HepG2 (cell line): ENCODE results near the gene ZNF322. TPM values are rescaled to one million over a fixed set of nuclear protein-coding genes. Genes with fewer than 3 reads are reported as not detected.

Experiments
- ATAC-seq: fragments of 200-7000 bp; cut with Tn5 transposase; 3 replicates; pipeline ENCODE4 v1.9.1; 2020; ENCODE audit warnings: mild to moderate bottlenecking, moderate library complexity
- BruUV-seq: library from RNA; stranded (reverse); fragments of 400-500 nt; replicated peaks from 2 replicates; lab custom pipeline; 2021; lab: Mats Ljungman, UMichigan
- CTCF ChIA-PET: fragments of 300-600 bp; formaldehyde crosslinking; extraction: SDS; loops from one replicate; lab custom pipeline; 2021; ENCODE audit warnings: low total read pairs, inconsistent platforms, low intra/inter-chr PET ratio; lab: Yijun Ruan, JAX
- POLR2A ChIA-PET: fragments of 350-600 bp; sonication (Branson Sonifier 250); formaldehyde crosslinking; loops from one replicate; lab custom pipeline; 2020; ENCODE audit warnings: antibody characterized with exemption, inconsistent platforms; lab: Yijun Ruan, JAX
- DNase-seq: peaks from one replicate; pipeline ENCODE4 v3.0.0-alpha.2; 2015; ENCODE audit warnings: low spot score
- FAIRE-seq: peaks from 3 replicates; lab custom pipeline; 2011; peaks lifted over from hg19 to GRCh38; lab: Jason Lieb, UNC
- H2AFZ ChIP-seq: one replicate; pipeline ENCODE4 v1.6.1; 2011; ENCODE audit warnings: low read length, inconsistent platforms
- H3K27ac ChIP-seq: fragments of 300-600 bp; 3 replicates; pipeline ENCODE4 v1.8.0; 2011; ENCODE audit warnings: mixed run types, mild to moderate bottlenecking, mixed read lengths, low read length, inconsistent platforms; ENCODE audit not compliant: insufficient read depth; ENCODE audit errors: extremely low read length
- H3K27me3 ChIP-seq, 2 experiments: fragments of 200-600 bp in 1 of 2; 2 replicates in 1 of 2; 3 replicates in 1 of 2; pipeline versions ENCODE4 v1.6.0 to v1.8.0; 2011; ENCODE audit warnings: low read length in 2 of 2, mild to moderate bottlenecking in 2 of 2, moderate library complexity in 2 of 2, inconsistent platforms in 1 of 2; ENCODE audit not compliant: insufficient read depth in 2 of 2, control insufficient read depth in 1 of 2
- H3K36me3 ChIP-seq, 2 experiments: fragments of 200-600 bp in 1 of 2; replicated peaks in 1 of 2; 2 replicates in 1 of 2; 3 replicates in 1 of 2; pipeline versions ENCODE4 v1.5.1 to v1.8.0; 2011; ENCODE audit warnings: low read length in 2 of 2, inconsistent platforms in 1 of 2; ENCODE audit not compliant: insufficient read depth in 2 of 2, control insufficient read depth in 1 of 2
- H3K4me1 ChIP-seq: 2 replicates; pipeline ENCODE4 v1.5.1; 2012; ENCODE audit warnings: low read length, inconsistent platforms; ENCODE audit not compliant: insufficient read depth
- H3K4me2 ChIP-seq: 2 replicates; pipeline ENCODE4 v1.6.0; 2011; ENCODE audit warnings: low read depth, low read length, inconsistent platforms
- H3K4me3 ChIP-seq, 3 experiments: fragments of 200-600 bp in 1 of 3; sonication (generic), shearing (Covaris generic) in 1 of 3; replicated peaks in 1 of 3; 2 replicates each; pipeline ENCODE4 v1.5.1; 2011 to 2016; ENCODE audit warnings: low read length in 3 of 3, inconsistent platforms in 2 of 3, low read depth in 2 of 3, mild to moderate bottlenecking in 2 of 3, control low read depth in 1 of 3, mixed read lengths in 1 of 3; ENCODE audit not compliant: insufficient read depth in 1 of 3
- H3K79me2 ChIP-seq: one replicate; pipeline ENCODE4 v1.6.1; 2011; ENCODE audit warnings: low read length, inconsistent platforms; ENCODE audit not compliant: insufficient read depth
- H3K9ac ChIP-seq: 2 replicates; pipeline ENCODE4 v1.6.0; 2011; ENCODE audit warnings: mild to moderate bottlenecking, low read depth, low read length, inconsistent platforms; ENCODE audit not compliant: insufficient read depth
- H3K9me3 ChIP-seq: 2 replicates; pipeline ENCODE4 v1.5.1; 2012; ENCODE audit warnings: mild to moderate bottlenecking, low read length
- H4K20me1 ChIP-seq: 2 replicates; pipeline ENCODE4 v1.6.0; 2011; ENCODE audit warnings: inconsistent platforms, mild to moderate bottlenecking, low read length, moderate library complexity; ENCODE audit not compliant: insufficient read depth
- CEBPB ChIP-seq: IDR thresholded peaks from 2 replicates; pipeline ENCODE4 v1.6.1; 2011; ENCODE audit warnings: low read depth, low read length, improper control_type of control experiment, borderline replicate concordance
- LCORL ChIP-seq, 2 experiments: fragments of 450-650 bp in 1 of 2; sonication (generic) in 1 of 2; formaldehyde crosslinking in 1 of 2; IDR thresholded peaks; 2 replicates each; pipeline versions ENCODE4 v1.5.0 to v1.6.1; 2017 to 2020; ENCODE audit warnings: antibody characterized with exemption in 1 of 2, missing genetic modification reagents in 1 of 2
- MIXL1 ChIP-seq: IDR thresholded peaks from 2 replicates; pipeline ENCODE4 v1.6.1; 2016
- RFX1 ChIP-seq: fragments of 450-650 bp; IDR thresholded peaks from 2 replicates; pipeline ENCODE4 v1.6.1; 2017
- WGBS: methylation state at CpG from one replicate; pipeline ENCODE4 v1.1.6; 2017; ENCODE audit warnings: low lambda C conversion rate; 5-methylcytosine and 5-hydroxymethylcytosine counted together
- in situ Hi-C: cut with HindIII; loops from 2 replicates; pipeline ENCODE4 v1.10.0; 2017; ENCODE audit warnings: low pct_unique_long_range_greater_than_20kb; ENCODE audit not compliant: extremely low pct_ligation_motif_present
- intact Hi-C: fragments of 100-400 bp; cut with micrococcal nuclease; formaldehyde crosslinking; loops from one replicate; pipeline ENCODE4 v1.10.0; 2022; ENCODE audit not compliant: unreplicated experiment
- polyA plus RNA-seq, 8 experiments: library from polyadenylated mRNA; depleted of rRNA in 3 of 8; stranded (reverse) in 7 of 8; unstranded in 1 of 8; fragments of >200 nt; fragmentation: Illumina TruSeq in 4 of 8; extraction: Trizol in 4 of 8; gene quantifications; 2 replicates each; pipeline versions ENCODE4 v1.2.1 to v1.2.3, GENCODE V29; 2011 to 2016; ENCODE audit warnings: low read depth in 4 of 8, missing spikeins in 1 of 8, mixed read lengths in 1 of 8; ENCODE audit not compliant: insufficient read depth in 1 of 8
- total RNA-seq, 5 experiments: library from RNA; depleted of rRNA; stranded (reverse); fragments of >200 nt; fragmentation: Illumina TruSeq; extraction: Trizol; gene quantifications; 2 replicates each; pipeline ENCODE4 v1.2.3, GENCODE V29; 2016; ENCODE audit warnings: low read depth in 1 of 5

The ZNF322 gene
- total and polyA plus RNA-seq, 2 of the 13 experiments (the other 11 are each of a cell fraction or from before 2014, with no cell fraction given) = 8.3 to 22.8 TPM

DNA sequence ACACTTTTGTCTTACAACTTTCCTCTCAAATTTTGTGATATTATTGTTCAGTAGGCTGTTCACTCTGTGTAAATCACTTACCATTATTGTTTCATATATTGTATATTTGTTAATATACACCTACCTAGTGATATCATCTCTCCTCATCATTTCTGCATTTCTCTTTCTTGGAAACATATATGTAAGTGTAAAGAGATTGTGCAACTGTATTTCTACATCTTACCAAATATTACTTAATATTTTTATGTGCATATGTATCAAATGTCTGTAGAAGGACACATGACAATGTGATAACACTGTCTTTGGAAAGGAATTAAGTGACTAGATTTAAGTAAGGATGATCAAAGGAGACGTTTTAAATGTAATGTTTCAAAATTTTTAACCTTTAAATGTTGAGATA, 30.2 kb downstream of the ZNF322 start:
- FAIRE-seq = no peak
- Histone ChIP-seq H3K27me3 (no peaks in the 10 kb centered on the region), H3K9me3 (peaks cover 7% of the 10 kb centered on the region; the same call in 1 of the 2 replicates), H3K4me3 (no peak overlapping the region), H3K36me3 (no peaks in the 10 kb centered on the region; a peak in 1 of 5 replicates), H2AFZ (no peak overlapping the region), H3K9ac (no peak overlapping the region), H3K27ac (no peak overlapping the region), H3K79me2 (no peaks in the 10 kb centered on the region), H3K4me1 (no peaks in the 10 kb centered on the region), H3K4me2 (no peak overlapping the region), H4K20me1 (no peaks in the 10 kb centered on the region)
- in situ Hi-C loops (no loop called here), intact Hi-C loops (no loop called here)
- 0% methylated on average over 1 of the region's 1 CpG for WGBS
- CTCF ChIA-PET = no interaction called here
- no peak for ATAC-seq
- no TSS peak for BruUV-seq
- TF ChIP-seq MIXL1 (no peak), CEBPB (peak; percentile 41)
- DNase-seq = no peak
- POLR2A ChIA-PET = no interaction called here

DNA sequence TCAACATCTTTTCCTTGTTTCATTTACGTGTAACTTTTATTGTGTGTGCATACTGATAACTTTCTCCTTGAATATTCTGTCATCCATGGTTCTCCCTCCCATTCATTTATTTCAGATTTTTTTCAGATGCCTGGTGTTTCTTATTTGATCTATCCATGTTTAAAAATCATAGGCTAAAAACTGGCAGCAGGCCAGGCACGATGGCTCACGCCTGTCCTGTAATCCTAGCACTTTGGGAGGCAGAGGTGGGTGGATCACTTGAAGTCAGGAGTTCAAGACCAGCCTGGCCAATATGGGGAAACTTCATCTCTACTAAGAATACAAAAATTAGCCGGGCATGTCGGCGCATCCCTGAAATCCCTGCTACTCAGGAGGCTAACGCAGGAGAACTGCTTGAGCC, 31.7 kb downstream of the ZNF322 start:
- FAIRE-seq (no peak), ATAC-seq (no peak), DNase-seq (no peak)
- no peaks in the 10 kb centered on the region for H4K20me1 ChIP-seq
- H3K4me2 ChIP-seq = no peak overlapping the region
- ChIA-PET CTCF (no interaction called here), POLR2A (no interaction called here)
- no TSS peak for BruUV-seq
- no peaks in the 10 kb centered on the region for H3K36me3 ChIP-seq
- intact Hi-C loops = no loop called here
- H3K9me3 ChIP-seq = peaks cover 8% of the 10 kb centered on the region; the same call in 1 of the 2 replicates
- 53% methylated on average over 7 of the region's 7 CpGs for WGBS
- H3K27me3 ChIP-seq = no peaks in the 10 kb centered on the region
- H2AFZ ChIP-seq = no peak overlapping the region
- H3K27ac ChIP-seq = no peak overlapping the region
- H3K9ac ChIP-seq = no peak overlapping the region
- H3K4me3 ChIP-seq = no peak overlapping the region
- H3K4me1 ChIP-seq = no peaks in the 10 kb centered on the region
- TF ChIP-seq RFX1 = no peak
- TF ChIP-seq LCORL (IDR thresholded peaks at IDR 0.05) = peak; percentile 75
- no peak for TF ChIP-seq LCORL (CRISPR knock-in tag; IDR thresholded peaks at IDR 0.05)
- TF ChIP-seq, all 625 proteins: peak for 1
- in situ Hi-C loops = no loop called here
- no peaks in the 10 kb centered on the region for H3K79me2 ChIP-seq
